Neural cell (in vitro differentiated cells): ENCODE measurements around the gene LCE3E.

ENCODE experiments used
- CTCF ChIP-seq: fragments of 450-650 bp; IDR thresholded peaks from 2 replicates; pipeline ENCODE4 v1.5.1; 2014; ENCODE audit warnings: antibody characterized with exemption, mild to moderate bottlenecking, moderate library complexity; ENCODE audit not compliant: poor library complexity, severe bottlenecking
- EP300 ChIP-seq: fragments of 450-650 bp; conservative IDR thresholded peaks from 2 replicates; pipeline ENCODE4 v1.6.1; 2014; ENCODE audit warnings: antibody characterized with exemption, mild to moderate bottlenecking, moderate library complexity; ENCODE audit not compliant: poor library complexity, severe bottlenecking
- EZH2 ChIP-seq: fragments of 200-600, 300-800 bp; shearing (Covaris generic), sonication (generic); IDR thresholded peaks from 2 replicates; pipeline ENCODE4 v1.6.1; 2014; ENCODE audit warnings: antibody characterized with exemption, low read length, borderline replicate concordance, mild to moderate bottlenecking; ENCODE audit not compliant: insufficient read depth, poor library complexity, severe bottlenecking
- MXI1 ChIP-seq: fragments of 450-650 bp; conservative IDR thresholded peaks from 2 replicates; pipeline ENCODE4 v1.6.1; 2014; ENCODE audit warnings: antibody characterized with exemption, mild to moderate bottlenecking; ENCODE audit not compliant: poor library complexity, severe bottlenecking
- POLR2AphosphoS5 ChIP-seq: IDR thresholded peaks from 2 replicates; pipeline ENCODE4 v1.6.1; 2012
- RAD21 ChIP-seq: fragments of 450-650 bp; conservative IDR thresholded peaks from 2 replicates; pipeline ENCODE4 v1.6.1; 2014; ENCODE audit warnings: antibody characterized with exemption, mild to moderate bottlenecking, moderate library complexity
- REST ChIP-seq: IDR thresholded peaks from 2 replicates; pipeline ENCODE4 v1.6.1; 2012; ENCODE audit warnings: borderline replicate concordance
- SMC3 ChIP-seq: fragments of 450-650 bp; conservative IDR thresholded peaks from 2 replicates; pipeline ENCODE4 v1.6.1; 2014; ENCODE audit warnings: antibody characterized with exemption, mild to moderate bottlenecking, moderate library complexity; ENCODE audit not compliant: poor library complexity
- TAF1 ChIP-seq: IDR thresholded peaks from 2 replicates; pipeline ENCODE4 v1.6.1; 2012; ENCODE audit warnings: low read depth

GRCh38 chr1:152520561-152521090 lies 46.0 kb downstream of the LCE3E start:
- no peak for TF ChIP-seq CTCF
- no peak for TF ChIP-seq EZH2
- no peak for TF ChIP-seq POLR2AphosphoS5
- TF ChIP-seq RAD21: no peak
- TF ChIP-seq MXI1: no peak
- TF ChIP-seq EP300: no peak
- TF ChIP-seq TAF1: no peak
- no peak for TF ChIP-seq SMC3
- TF ChIP-seq REST: no peak
